Occipital lobe (tissue), 2 donors: ENCODE results near the gene MMEL1. TPM values are rescaled to one million over a fixed set of nuclear protein-coding genes. Genes with fewer than 3 reads are reported as not detected.
"Not testable (repeated sequence)": the region's sequence is repeated elsewhere in the genome, so short reads cannot be mapped to it uniquely, and the experiment has no call there.

Experiments used
- DNase-seq: peaks from one replicate; lab custom pipeline; 2025; lab: John Stamatoyannopoulos, UW
- total RNA-seq: library from RNA; depleted of rRNA; stranded (reverse); fragments of >200 nt; gene quantifications from one replicate; pipeline ENCODE4 v1.2.3, GENCODE V29; 2014

Gene MMEL1
- total RNA-seq = 3.7 TPM

GRCh38 chr1:2632561-2633361, at the start of gene MMEL1:
MMEL1 (minus strand) TSS chr1:2633016; CDS start chr1:2629484, 3,532 bp downstream.
- no peak for DNase-seq

- DNase-seq = not testable (repeated sequence)
Measured at GRCh38 chr1:2676726-2677125, 43.9 kb upstream of the MMEL1 start.

GRCh38 chr1:2671656-2672055, 38.8 kb upstream of the MMEL1 start:
- not testable (repeated sequence) for DNase-seq

- DNase-seq = not testable (repeated sequence)
Measured at GRCh38 chr1:2659806-2660205, 27.0 kb upstream of the MMEL1 start.

- not testable (repeated sequence) for DNase-seq
Measured at GRCh38 chr1:2657909-2658308, 25.1 kb upstream of the MMEL1 start.

- not testable (repeated sequence) for DNase-seq
Measured at GRCh38 chr1:2657124-2657523, 24.3 kb upstream of the MMEL1 start.

- not testable (repeated sequence) for DNase-seq
Measured at GRCh38 chr1:2655598-2656434, 23.0 kb upstream of the MMEL1 start.

GRCh38 chr1:2654443-2654948, 21.7 kb upstream of the MMEL1 start:
- DNase-seq = not testable (repeated sequence)

- DNase-seq = not testable (repeated sequence)
Measured at GRCh38 chr1:2653741-2654442, 21.1 kb upstream of the MMEL1 start.

- not testable (repeated sequence) for DNase-seq
Measured at GRCh38 chr1:2652926-2653571, 20.2 kb upstream of the MMEL1 start.

- DNase-seq = not testable (repeated sequence)
Measured at GRCh38 chr1:2652152-2652925, 19.5 kb upstream of the MMEL1 start.

- DNase-seq = no peak
Measured at GRCh38 chr1:2650967-2651645, 18.3 kb upstream of the MMEL1 start.

GRCh38 chr1:2646837-2647236, 14.0 kb upstream of the MMEL1 start:
- DNase-seq = no peak

GRCh38 chr1:2645776-2646175, 13.0 kb upstream of the MMEL1 start:
- DNase-seq = no peak

- no peak for DNase-seq
Measured at GRCh38 chr1:2645143-2645542, 12.3 kb upstream of the MMEL1 start.

- DNase-seq = no peak
Measured at GRCh38 chr1:2644591-2645101, 11.8 kb upstream of the MMEL1 start.

- no peak for DNase-seq
Measured at GRCh38 chr1:2644171-2644570, 11.4 kb upstream of the MMEL1 start.

GRCh38 chr1:2643414-2644077, 10.7 kb upstream of the MMEL1 start:
- DNase-seq = no peak
